Stimulated activated CD4-positive, alpha-beta T cell treated with anti-CD3 and anti-CD28 coated beads, Interleukin-4, amount 100 ng/mL, for 48 hours (primary cell): ENCODE measurements around the gene TNFRSF9.
"Not testable (repeated sequence)": the region's sequence is repeated elsewhere in the genome, so short reads cannot be mapped to it uniquely, and the experiment has no call there.

Source experiments
- DNase-seq, 2 donors: peaks; one replicate each; pipeline ENCODE4 v3.0.0-alpha.2; 2020; ENCODE audit warnings: low read depth in 2 of 2

The TNFRSF9 gene

GRCh38 chr1:7919880-7920279, 20.8 kb downstream of the TNFRSF9 start:
- no peak for DNase-seq

- DNase-seq = not testable (repeated sequence)
These were observed 22.7 kb downstream of the TNFRSF9 start for GRCh38 chr1:7917971-7918370.

GRCh38 chr1:7916501-7916830, 24.2 kb downstream of the TNFRSF9 start:
- no peak for DNase-seq

GRCh38 chr1:7915826-7916500, 24.7 kb downstream of the TNFRSF9 start:
- DNase-seq = no peak

GRCh38 chr1:7912743-7913557, 27.7 kb downstream of the TNFRSF9 start:
- no peak for DNase-seq

- DNase-seq = no peak
These were observed 28.5 kb downstream of the TNFRSF9 start for GRCh38 chr1:7912145-7912544.

- DNase-seq = no peak
These were observed 35.4 kb downstream of the TNFRSF9 start for GRCh38 chr1:7905262-7905661.

- DNase-seq = peak; percentile 39 to 49
These were observed 38.1 kb downstream of the TNFRSF9 start for GRCh38 chr1:7902478-7903085.

- no peak for DNase-seq
These were observed 40.9 kb downstream of the TNFRSF9 start for GRCh38 chr1:7899741-7900140.

GRCh38 chr1:7898962-7899361, 41.7 kb downstream of the TNFRSF9 start:
- DNase-seq = no peak

GRCh38 chr1:7896994-7897393, 43.6 kb downstream of the TNFRSF9 start:
- DNase-seq = no peak

GRCh38 chr1:7893529-7894180, 47.0 kb downstream of the TNFRSF9 start:
- no peak for DNase-seq

GRCh38 chr1:7891804-7892203, 48.8 kb downstream of the TNFRSF9 start:
- DNase-seq = no peak

- DNase-seq = no peak
These were observed 49.8 kb downstream of the TNFRSF9 start for GRCh38 chr1:7890853-7891252.

GRCh38 chr1:7888248-7889081, 52.2 kb downstream of the TNFRSF9 start:
- DNase-seq = no peak

- no peak for DNase-seq
These were observed 54.3 kb downstream of the TNFRSF9 start for GRCh38 chr1:7886405-7886745.

GRCh38 chr1:7885513-7886404, 54.9 kb downstream of the TNFRSF9 start:
- DNase-seq = peak; percentile 6 to 40

GRCh38 chr1:7884757-7885156, 55.9 kb downstream of the TNFRSF9 start:
- DNase-seq = no peak

- no peak for DNase-seq
These were observed 61.4 kb downstream of the TNFRSF9 start for GRCh38 chr1:7879228-7879627.

GRCh38 chr1:7878027-7878426, 62.6 kb downstream of the TNFRSF9 start:
- no peak for DNase-seq
